Measurements from ENCODE around the gene PODXL. TPM values are rescaled to one million over a fixed set of nuclear protein-coding genes. Genes with fewer than 3 reads are reported as not detected.
"Not testable (repeated sequence)": the region's sequence is repeated elsewhere in the genome, so short reads cannot be mapped to it uniquely, and the experiment has no call there.

The PODXL gene
- total RNA-seq, 1 donor from 2014 or later: 11.4 TPM

DNA sequence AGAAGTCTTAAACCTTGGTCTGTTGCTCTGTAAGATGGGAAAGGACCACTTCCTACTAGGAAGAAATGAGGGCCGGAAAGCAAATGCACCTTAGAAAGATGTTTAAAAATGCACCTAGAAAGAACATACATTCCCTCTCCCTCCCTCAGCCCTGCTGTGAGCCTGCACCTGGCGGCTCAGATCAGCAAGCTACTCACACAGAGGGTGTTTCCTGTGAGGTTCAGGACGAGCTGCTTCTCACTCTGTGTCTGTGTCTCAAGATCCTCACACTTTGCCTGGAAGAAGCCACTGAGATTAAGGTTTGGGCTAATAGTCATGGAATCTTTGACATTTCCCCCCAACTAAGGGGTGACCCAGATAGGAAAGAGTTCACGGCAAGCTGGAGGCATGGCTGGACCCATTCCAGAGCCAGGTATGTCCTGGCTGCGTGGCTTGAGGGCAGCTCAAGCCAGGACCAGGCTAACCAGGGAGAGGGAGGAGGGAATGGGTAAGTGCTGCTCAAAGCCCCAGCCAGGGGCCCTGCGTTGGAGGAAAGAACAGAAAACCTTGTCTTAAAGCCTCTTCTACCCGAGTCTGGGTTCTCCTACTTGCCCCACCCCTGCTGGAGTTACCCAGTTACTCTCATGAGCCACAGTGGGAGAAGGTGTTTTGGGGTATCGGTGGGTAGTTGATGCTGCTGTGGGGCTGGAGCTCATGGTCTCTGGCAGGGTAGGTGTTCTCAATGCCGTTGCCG lies 47.5 kb downstream of the PODXL start:
- no peak for DNase-seq

DNA sequence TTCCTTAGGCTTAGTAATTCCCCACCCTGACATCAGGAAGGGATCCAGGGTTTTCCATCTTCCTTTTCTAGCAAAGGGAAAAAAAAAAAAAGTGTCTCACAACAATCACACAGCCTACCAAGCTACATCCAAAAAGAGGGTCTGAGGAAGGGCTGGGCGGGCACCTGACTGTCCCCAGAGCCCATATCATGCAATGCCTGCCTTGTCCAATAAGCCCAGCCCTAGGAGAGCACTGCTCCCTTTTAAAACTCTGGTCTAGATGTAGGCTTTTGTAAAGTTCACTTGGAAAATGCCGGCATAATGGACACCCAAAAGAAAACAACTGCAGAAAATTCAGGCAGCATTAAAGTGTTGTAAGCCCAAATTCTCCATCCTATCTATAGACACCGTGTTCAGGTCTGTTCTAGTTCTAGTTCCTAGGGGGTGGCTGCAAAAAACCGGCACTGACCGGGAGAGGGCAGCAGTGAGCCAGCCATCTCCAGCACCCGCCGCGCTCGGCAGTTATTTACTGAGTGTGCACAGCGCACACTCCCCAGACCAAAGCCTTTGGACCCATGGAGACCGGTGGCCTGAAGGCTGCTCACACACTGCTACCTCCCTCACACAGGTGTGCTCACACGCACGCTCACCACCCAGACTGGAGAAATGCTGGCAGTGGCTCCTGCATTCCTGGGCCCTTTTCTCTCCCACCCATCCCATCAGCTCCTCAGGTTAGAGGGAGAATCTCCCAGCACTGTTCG lies 48.7 kb downstream of the PODXL start:
- DNase-seq: no peak

DNA sequence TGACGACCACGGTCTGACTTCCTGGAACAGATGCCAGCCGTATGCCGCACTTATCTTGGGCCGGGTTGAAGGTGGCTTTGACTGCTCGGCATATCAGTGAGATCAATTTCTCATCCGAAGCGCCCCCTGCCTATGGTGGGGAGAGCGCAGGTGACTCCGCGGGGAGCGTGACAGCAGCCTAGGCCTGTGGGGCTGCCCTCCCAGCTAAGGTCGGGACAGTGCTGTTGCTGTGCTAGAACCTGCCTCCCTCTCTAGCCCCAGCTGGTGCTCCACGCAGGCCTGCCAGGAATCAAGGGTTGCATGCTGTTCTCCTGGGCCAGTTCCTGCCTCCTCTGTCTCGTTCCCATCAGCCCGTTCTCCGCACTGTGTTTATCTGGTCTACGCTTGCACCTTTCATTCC lies 49.8 kb downstream of the PODXL start:
- DNase-seq: no peak

DNA sequence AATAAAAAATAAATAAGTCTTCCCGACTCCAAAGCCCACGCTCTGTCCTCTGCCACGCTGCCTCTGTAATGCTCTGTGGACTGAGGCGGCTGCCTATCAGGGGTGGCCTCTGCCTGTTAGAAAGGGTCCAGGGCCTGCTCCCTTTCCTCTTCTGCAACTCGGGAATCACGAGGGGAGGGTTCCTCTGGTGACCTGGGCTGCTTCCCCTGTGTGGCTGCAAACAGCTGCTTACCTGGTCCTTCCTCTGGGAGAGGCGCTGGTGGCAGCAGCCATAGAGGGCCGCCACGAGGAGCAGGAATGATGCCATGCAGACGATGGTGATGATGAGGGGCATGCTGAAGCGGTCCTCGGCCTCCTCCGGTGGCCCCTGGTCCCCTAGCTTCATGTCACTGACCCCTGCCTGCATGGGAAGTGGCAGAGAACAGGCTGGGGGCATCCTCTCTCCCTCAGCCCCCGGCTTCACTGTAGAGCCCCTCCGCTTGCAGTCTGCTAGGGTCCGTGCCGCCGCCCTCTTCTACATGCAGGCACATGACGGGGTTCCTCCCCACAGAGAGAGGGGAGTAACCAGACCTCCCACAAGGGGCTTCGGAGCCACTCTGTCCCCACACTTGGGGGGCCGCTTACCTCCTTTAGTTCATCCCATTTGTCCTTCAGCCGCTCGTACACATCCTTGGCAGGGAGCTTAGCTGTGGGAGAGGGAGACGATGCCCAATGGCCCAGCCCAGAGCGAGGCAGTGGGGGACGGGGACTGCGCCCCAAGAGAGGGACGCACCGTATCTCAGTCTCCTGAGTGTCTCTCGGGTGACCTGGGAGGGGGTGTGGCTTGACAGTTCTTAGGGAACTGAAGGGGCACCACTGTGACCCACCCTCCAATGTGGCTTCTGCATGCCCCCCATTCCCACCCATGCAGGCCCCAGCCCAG lies 50.5 kb downstream of the PODXL start:
- no peak for DNase-seq

DNA sequence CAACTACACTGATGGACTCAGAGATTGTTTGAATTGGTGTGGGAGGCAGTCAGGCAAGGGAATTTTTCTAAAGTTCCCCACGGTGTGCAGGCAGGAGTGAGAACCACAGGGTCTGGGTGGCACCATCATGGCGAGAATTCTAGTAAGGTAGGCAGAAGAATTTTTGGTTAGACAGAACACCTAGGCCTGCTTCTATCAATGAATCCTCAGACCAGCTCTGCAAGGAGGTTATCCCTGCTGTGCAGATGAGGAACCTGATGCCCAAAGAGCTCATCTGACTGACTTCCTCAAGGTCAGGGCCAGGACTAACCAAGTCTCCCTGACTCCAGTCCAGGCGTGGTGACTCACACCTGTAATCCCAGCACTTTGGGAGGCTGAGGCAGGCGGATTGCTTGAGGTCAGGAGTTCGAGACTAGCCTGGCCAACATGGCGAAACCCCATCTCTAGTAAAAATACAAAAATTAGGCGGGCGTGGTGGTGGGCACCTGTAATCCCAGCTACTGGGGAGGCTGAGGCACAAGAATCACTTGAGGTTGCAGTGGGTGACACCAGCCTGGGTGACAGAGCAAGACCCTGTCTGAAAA lies 51.3 kb downstream of the PODXL start:
- not testable (repeated sequence) for DNase-seq

DNA sequence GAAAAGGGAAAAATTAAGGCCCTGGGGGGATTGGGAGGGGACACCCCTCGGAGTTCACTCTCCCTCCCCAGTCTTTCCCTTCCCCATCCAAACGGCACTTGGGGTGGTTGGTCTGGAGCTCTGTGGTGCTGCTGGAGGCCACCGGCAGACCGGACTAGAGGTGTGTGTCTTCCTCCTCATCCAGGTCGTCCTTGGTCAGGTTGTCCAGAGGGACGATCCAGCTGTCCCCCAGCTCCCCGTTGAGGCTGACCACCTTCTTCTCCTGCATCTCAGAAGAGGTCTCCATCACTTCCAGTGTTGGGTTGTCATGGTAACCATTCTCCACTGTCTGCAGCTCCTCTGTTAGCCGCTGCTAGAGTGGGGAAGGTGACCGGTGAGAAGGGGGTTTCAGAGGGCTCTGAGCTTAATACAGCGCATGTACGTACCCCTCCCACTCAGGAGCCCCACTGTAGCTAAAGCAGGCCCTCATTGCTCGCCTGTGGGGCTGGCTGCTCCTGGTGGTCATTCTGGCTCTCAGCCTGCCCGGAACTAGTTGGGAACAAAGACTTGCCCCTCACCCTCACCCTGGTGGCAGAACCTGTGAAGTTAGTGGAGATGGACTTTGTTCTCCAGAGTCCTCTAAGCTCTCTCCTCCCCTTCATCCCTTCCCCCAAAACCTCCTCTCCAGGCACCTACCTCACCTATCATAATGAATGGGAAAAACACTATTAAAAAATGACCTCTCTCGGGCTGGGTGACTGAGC lies 52.1 kb downstream of the PODXL start:
- no peak for DNase-seq

DNA sequence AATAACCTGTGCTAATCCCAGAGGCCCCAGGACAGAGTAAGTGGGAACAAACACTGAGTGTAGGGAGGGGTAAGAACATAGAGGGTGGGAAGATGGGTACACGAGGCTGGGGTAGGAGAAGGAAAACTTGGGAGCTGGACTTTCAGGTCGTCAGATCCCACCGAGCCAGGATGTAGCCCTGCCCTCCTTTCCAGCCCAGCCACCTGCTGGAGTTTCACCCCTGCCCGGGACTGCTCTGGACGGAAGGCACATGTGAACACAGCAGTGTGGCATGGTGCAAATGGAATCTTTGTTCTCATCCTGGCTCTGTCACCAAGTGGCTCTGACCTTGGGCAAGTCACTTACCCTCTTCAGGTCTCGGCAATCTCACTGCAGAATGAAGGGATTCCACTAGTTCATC lies 52.8 kb downstream of the PODXL start:
- no peak for DNase-seq

DNA sequence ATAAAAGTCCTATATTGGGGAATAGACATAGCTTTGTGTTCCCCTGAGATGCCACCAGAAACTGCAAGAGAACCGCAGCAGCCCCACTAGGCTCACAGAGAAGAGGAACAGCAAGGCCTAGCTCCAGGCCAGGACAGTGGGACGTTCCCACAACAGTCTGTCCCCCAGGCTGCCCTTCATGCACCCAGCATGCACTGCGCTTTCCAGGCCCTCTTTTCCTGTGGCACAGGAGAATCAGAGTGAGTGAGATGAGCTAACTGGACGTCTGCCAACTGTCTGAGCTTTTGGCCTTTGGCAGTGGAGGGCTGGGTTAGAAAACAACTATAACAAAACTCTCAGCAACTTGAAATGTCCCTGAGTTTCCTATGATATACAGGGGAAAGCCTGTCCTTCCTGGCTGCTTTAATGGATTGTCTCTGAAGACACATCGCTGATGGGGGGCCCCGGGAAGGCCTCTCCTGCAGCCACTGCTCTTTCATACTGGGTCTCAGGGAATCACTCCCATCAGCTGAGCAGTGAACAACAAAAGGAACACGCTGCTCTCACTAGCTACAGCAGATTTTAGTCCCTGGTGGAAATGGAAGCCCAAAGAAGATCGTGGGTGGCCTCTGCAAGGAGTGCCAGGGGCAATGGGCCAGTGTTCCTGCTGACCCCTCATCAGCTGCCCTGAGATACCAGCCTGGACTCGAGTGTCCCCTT lies 53.5 kb downstream of the PODXL start:
- peak; percentile 30 for DNase-seq

DNA sequence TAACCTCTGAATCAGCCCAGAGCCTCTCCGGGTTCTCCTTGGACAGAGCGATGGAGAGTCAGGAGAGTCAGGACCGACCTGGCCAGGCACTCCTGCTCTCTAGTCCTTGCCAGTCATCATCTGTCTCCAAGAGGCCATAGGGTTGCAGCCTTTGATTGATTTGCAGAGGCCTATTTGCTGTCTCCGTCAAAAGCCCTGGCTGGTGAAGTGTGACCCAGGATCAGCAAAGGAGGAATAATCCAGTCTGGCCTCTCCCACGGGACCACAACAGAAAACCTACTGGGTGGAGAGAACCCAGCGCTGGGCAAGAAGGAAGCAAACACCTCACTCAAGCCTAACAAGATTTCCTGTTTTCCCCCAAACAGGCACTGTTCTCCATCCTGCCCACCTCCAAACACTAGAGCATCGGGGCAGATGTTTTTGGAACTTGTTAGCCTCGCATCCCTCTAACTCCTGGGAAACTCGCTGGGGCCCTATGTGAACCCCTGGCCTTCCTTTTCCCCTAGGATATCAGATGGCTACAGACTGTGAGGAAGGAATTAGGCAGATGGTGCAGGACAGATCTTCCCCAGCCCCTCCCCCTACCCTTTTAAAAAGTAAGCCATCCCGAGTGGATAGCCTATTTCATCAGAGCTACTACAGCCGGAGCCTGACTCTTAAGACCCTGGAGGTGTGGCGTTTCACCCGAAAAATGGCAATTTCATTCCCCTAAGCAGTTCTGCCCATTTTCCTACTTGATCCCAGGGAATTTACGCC lies 54.3 kb downstream of the PODXL start:
- DNase-seq: no peak

DNA sequence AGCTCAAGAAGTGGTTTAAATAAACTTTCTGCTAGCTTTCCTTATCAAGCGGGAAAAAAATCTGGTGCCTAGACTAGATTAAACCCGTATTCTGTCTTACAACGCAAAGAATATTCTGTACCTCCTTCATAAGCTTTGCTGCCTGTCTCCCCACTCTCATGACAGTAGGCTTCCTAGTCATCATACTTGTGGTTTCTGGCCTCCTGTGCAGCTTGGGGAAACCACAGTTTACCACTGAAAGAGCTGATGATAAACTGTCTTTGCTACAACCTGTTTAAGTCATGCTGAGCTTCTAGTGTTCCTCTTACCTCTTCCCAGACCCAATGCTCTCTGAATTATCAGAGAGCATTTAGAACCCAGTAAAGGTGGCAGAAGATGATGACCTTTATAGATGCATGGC lies 55.0 kb downstream of the PODXL start:
- no peak for DNase-seq

DNA sequence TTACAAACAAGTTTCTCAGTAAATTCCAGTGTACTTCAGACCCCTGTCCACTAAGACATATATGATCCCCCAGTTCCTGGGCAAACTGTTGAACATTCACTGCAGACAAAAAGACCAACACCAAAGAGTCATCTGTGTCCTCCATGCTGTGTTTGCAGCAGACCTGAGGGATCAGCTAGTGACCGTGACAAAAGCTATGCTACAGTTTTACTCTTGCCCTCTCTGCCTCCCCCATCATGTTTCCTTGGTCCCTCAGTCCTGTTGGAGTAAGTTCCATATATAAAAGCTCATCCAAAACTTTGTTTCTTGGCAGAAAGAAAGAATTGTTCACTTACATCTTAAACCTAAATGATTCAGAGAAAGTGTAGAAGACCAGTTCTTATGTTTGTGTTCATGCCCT lies 56.1 kb downstream of the PODXL start:
- no peak for DNase-seq

DNA sequence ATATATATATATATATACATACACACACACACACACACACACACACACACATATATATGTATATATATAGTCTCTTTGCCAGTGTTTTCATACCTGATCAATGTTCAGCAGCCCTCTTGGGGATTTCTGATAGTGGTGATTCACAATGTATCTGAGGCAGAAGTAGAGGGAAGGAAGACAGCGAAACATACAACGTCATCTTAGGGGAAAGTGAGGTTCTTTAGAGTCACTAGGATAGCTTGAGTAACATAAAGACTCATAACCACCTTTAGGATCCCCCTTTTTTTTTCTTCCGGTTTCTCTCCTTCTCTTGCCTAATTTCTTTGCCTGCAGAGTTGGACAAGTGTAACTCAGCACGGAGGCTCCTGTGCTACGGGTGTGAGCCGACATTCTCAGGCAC lies 56.6 kb downstream of the PODXL start:
- no peak for DNase-seq

DNA sequence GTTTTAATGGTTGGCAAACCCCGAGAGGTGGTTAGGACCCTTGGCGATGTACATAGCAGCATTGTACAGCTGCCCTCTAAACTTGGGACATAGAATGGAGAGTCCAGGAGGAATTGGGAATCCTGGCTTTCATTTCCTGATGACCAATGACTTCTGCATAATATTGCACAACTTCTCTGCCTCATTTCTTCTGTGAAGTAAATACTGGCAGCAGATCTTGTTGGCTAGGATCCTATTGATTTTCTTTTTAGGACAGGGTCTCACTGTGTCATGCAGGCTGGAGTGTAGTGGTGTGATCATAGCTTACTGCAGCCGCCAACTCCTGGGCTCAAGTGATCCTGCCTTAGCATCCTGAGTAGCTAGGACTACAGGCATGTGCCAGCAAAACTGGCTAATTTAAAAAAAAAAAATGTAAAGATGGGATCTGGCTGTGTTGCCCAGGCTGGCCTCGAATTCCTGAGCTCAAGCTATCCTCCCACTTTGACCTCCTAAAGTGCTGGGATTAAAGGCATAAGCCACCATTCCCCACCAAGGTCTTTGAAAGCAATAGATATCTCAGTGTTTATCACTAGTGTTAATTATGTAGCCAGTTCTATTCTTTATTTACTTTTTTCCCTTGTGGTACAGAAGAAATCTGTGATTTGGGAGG lies 58.1 kb downstream of the PODXL start:
- DNase-seq: no peak

DNA sequence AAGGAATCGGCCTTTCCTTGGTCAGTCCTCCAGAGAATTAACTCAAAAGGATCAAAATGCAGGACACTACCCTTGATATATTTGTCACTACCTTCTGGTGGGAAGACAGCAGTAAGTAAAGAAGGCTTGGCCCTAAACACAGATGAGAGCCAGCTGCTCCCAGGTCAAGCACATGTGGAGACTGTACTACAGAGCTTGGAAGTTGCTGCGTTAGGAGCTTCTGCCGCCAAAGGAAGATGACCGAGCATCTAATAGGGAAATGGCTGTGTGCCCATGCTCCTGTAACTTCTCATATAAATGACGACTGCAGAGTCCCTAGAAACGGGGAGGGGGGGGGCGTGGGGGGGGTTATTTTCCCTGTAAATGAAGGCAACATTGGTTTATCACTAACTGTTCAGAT lies 59.0 kb downstream of the PODXL start:
- no peak for DNase-seq

DNA sequence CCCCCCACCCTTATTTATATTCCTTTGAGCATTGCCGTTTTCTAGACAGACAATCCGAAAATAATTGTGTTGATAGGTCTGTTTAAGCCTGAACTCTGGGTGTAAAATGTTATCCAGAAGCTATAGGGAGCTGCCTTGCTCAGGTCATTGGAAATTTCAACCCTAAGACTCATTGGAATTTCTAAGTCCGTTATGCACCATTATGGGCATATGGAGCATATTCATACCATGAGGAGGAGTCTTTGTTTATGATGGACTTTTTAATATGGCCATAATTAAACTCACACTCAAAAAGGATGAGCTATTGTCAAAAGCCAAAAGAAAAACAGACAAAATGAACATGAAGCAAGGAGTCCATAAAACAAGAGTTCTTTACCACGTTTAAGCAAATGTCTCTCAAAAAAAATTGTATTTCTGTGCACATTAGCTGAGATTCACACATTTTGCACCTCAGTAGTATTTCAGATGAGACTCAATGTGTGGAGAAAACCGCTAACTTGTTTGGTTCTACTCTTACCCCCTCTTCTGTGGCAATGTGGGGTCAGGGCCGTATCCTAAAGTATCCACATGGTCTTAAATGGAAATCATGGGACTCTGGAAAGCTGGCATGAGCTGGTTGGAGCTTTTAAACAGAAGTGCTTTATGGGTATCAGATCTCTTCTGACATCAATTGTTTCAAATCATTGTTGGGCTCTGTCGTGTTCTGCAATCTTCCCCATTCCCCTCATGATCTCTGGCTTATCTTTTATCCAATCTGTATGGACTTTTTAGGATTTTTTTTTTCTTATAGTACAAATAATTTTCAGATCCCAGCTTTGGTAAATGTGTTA lies 60.5 kb downstream of the PODXL start:
- no peak for DNase-seq

DNA sequence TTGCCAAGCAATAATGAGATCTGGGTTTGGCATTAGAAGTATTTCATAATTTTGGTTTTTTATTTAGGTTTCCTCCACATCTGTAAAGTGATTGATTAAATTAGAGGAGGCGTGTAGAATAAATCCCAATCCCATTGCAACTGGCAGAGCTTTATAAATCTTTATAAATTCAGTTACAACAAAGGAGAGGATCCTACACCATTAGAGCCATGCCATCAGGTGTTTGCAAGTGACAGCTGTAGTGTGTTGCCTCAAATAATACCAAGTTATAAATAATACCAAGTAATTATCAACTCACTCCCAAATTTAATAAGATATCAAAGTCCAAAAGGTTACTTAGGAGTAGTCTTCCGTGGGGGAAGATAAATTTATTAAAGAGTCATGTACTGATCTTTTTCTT lies 62.2 kb downstream of the PODXL start:
- DNase-seq: no peak

DNA sequence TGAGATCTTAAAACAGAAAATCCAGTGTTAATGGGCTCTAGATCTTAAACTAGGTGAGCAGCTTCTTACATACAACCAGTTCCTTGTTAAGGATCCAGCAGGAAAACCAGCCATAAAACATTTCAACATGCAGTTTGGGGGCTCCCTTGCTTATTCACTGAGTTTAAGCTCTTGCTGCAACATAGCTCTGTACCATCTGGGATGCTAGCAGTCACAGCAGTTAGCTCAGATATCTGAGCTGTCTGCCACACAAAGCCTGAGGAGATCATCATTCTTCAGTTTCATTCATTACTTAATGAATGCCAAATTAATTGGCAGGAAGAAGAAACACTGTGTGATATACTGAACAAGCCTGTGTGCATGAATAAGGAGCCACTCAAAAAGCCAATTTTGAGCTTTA lies 62.8 kb downstream of the PODXL start:
- no peak for DNase-seq

DNA sequence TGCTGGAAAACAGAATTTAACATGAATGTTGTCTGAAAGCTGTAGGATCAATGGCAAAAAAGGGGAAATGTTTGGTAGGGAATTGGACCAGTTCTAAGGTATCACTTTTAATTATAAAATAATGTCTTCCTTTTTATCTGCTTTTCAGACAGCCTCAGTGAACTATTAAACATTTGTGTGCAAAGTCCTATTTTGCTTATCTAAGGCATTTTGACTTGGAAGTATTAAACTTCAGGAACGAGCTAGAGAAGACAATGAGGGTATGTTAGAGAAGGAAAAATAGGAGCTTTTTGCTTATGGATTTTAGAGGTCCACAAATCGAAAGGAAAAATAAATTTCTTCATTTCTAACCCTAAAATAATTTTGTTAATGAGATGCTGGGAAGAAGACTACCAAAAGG lies 63.3 kb downstream of the PODXL start:
- DNase-seq: no peak

DNA sequence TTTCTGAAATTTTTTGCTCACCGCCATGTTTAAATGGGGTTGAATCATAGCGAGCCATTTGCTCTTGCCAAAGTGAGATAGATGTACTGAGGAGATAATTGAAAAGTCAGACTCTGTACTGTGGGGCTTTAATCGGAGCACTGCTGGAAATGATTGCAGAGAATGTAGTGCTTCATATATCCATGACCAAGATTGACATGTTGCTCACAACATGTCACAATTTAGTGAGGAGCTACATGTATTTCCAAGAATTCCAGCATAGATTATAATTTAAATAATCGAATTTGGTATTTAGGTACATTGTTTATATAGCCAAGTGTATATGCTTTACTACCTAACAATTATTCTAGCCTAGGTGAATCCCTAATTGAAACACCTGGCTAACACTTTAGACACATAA lies 66.5 kb downstream of the PODXL start:
- no peak for DNase-seq

Data from skin of body (tissue), 2 donors.